HG02885 (cell line): Measurements from ENCODE around the gene MAS1.
"Not testable (repeated sequence)": the region's sequence is repeated elsewhere in the genome, so short reads cannot be mapped to it uniquely, and the experiment has no call there.

ENCODE experiments used
- ATAC-seq: cut with Tn5 transposase; IDR thresholded peaks from one replicate; pipeline ENCODE4 v1.9.1; 2021; ENCODE audit warnings: mild to moderate bottlenecking; ENCODE audit not compliant: unreplicated experiment, poor library complexity

Gene MAS1

DNA sequence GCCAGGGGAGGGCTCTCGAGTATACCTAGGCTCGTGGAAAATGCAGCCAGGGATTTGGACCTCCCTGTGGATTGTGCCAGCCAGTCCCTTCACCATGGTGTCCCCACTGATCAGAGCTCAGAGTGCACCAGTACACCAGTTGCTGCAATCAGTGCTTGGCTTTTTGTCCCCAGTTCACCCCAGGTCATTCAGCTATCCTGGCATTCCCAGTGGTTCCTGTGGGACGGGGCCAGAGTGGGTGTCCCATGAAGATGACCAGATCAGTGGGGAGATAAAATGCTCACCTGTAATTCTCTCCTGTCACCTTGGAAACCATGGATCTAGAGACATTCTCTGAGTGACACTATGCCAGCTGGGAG is 23.8 kb downstream of the MAS1 start:
- ATAC-seq: peak; percentile 6

DNA sequence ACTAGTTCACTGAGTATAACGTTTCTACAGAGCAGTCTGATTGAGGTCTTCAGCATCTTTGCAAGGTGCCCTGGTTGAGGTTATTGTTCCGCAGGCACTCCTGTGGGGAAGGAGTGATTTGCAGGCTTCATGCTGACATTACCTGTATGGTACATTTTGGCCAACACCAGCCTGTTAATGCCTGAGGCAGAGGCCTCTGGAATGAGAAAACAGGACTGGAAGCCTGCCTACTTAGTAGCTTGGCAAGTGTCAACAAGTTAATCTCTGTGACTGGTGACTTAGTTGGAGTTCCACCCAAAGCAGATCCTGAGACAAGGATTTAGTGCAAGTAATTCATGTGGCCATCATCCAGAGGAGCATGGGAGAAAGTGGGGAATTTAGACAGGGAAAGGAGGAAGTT is 24.6 kb downstream of the MAS1 start:
- ATAC-seq: no peak

DNA sequence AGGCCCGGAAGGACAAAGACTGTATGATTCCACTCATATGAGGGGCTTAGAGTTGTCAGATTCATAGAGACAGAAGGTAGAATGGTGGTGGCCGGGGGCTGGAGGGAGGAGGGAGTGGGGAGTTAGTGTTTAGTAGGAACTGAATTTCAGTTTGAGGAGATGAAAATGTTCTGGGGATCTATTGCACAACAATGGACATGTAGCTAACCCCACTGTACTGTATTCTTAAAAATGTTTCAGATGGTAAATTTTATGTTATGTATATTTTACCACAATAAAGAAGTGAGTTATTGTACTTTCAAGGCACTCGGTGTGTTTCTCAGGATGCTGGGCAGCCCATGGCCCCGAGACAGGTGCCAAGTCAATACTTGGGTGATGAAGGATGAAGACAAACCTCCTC is 25.4 kb downstream of the MAS1 start:
- ATAC-seq: no peak

DNA sequence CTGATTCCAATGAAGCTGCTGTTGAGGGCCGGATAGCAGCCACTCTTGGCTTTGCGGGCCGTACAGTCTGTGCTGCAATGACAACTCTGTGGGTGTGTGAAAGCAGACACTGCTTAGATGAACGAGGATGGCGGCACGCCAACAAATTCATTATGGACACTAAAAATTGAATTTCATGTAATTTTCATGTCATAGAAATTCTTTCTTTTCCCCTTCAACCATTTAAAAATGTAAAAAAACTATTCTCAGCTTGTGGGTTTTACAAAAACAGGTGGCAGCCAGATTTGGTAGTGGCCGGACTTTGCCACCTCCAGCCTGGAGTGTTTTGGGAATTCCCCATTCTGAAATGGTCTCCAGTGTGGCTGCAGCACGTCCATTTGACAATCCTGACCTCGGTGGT is 26.0 kb downstream of the MAS1 start:
- no peak for ATAC-seq

DNA sequence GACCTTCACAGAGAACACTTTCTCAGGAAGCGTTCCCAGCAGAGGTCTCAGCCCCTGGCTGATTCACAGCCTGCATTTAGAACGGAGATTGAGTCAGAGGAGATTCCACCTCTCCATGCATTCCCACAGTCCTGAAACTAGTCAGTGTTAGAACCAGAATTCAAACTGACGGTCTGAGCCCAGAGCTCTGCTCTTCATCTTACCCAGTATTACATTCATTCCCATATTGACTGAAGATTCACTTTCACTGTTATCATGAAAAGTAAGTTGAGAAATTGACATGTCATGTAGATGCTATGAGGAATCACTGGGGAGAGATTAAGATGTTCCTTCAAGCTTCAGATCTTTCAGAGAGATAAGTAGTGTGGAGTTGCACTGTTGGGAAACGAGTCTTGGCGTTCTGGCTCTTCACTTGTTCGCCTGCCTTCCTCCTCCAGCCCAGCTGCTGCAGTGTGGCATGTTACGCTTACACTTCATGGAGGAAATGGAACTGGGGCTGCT is 28.3 kb downstream of the MAS1 start:
- no peak for ATAC-seq

DNA sequence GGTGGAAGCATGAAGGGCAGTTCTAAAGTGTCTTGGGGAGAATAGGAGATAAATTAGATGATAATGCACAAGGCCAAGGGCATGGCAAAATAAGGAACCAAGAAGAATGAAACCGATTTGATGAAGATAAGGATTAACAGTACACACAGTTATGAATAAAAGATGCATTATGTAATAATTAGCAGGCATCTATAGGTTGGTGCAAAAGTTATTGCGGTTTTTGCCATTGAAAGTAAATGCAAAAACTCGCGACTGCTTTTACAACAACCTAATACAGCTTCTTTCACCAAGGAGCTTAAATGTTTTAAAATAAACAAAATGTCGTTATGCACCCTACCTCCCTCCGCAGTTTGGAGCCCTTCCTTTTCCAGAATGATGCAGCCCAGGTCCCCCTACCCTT is 29.0 kb downstream of the MAS1 start:
- no peak for ATAC-seq

DNA sequence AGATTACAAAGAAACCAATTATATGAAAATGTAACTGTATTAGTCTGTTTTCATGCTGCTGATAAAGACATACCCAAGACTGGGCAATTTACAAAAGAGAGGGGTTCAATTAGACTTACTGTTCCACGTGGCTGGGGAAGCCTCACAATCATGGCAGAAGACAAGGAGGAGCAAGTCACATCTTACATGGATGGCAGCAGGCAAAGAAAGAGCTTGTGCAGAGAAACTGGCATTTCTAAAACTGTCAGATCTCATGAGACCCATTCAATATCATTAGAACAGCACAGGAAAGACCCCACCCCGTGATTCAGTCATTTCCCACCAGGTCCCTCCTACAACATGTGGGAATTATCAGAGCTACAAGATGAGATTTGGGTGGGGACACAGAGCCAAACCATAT is 33.4 kb downstream of the MAS1 start:
- not testable (repeated sequence) for ATAC-seq

DNA sequence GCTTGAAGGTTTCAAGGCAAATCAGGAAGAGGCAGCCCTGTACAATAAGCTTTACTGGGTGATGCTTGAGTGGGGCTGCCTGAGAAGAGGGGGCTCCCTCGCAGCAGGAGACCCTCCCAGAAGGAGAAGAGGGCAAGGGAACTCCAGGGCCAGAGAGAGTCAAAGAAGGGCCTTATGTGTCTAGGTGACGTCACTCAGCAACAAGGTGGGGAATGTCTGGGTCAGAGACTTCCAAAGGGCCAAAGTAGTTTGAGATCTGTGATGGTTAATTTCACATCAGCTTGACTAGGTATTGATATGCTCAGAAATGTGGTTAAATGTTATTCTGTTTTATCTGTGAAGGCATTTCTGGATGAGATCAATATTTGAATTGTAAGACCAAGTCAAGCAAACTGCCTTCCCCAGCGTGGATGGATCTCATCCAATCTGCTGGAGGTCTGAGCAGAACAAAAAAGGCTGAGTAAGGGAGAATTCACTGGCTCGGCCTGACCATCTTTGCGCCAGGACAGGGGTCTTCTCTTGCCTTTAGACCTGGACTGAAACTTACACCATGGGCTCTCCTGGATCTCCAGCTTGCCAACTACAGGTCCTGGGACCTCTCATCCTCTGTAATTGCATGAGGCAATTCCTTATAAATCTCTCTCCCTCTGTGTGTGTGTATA is 35.9 kb downstream of the MAS1 start:
- ATAC-seq: no peak

DNA sequence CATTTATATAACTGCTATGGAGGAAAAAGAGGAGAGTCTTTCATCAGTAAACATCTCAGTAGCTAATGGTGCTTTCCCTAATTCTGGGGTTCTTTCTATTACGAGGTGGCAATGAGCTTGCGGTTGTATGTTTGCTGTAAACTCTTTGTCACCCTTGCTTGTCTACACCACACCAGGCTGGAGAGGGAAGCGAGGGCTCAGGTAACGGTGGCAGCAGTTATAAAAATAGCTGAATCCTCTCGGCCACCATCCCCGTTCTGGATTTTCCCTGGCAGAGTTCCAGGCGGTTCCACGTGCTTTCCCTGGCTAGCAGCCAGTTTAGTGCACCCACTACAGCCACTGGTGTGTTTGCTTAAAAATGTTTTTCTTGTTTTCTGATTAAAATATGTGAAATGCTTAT is 39.0 kb downstream of the MAS1 start:
- peak; percentile 41 for ATAC-seq

DNA sequence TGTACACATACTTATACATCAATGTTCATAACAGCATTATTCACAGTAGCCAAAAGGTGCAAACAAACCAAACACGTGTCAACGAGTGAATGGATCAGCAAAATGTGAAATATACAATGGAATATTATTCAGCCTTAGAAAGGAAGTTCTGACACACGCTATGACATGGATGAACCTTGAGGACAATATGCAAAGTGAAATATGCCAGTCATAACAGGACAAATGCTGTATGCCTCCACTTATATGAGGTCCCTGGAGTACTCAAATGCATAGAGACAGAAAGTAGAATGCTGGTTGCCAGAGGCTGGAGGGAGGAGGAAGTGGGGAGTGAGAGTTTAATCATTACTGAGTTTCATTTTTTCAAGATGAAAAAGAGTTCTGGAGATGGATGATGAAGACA is 40.3 kb downstream of the MAS1 start:
- ATAC-seq: peak; percentile 93

DNA sequence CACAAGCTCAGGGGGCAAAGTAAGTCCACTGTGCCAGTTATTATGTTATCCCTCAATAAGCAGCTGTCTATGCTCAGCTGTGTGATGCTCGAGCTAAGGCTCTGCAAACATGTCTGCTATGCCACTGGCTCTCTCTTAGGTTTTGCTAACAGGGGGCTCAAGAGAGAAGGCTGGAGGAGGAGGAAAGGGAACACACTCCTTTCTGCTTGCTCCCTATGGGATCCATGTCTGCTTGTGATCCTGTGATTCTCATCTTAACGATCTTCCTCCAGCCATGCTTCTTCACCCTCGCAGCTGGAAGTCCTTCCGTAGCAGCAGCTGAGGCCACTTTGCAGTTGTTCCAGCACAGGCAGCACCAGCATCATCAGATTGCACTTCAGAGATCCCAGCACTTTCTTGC is 41.1 kb downstream of the MAS1 start:
- ATAC-seq: peak; percentile 5

DNA sequence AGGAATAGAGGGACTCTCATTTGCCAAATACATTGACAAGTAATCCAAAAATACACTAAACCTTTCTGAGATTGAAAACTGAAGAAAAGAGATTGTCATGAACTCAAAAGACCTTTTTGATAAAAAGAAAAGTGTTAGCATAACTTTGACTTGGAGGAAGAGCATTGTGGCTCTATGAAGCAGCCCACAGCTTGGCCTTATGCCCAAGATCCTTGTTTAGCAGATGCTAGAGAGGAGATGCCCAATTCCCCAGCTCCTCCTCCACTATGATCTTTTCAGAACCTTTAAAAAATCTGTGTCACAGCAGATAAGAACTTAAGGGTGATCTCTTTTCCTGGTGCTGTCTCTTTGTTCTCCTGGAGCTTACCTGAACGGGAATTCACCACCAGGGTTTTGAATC is 42.3 kb downstream of the MAS1 start:
- ATAC-seq: no peak

DNA sequence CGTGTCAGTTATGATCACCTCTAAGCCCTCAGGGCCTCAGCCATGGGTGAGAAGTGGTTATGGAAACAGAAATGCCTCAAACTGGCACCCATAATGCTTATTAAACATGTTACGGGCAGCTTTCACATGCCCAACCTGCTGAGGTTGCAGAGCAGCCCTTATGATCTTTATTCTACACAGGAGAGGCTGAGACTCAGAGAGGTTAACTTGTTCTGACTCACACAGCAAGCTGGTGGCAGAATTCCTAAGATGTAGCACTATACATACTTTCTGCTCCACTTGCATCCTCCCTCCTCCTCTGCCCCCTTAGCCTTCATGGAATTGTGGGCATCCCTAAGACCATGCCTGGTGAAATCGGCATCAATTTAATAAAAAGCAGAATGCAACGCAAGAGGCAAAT is 43.4 kb downstream of the MAS1 start:
- ATAC-seq: no peak

DNA sequence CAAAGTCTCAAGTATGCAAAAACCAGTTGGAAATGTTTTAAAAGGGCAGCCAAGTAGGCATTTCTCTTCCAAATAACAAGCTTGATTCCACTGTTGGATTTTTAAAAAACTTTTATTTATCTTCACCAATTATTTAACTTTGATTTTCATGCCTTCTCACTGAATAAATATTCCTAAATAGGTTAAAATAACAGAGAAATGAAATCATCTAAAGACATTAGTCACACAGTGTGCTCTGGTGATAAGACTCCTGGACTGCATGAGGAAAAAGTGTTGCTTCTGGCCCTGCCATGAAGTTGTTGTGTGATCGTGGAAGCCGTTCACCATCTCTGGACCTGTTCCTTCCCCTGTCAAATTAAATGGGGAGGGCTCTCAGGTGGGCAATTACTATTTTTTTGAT is 44.3 kb downstream of the MAS1 start:
- no peak for ATAC-seq

DNA sequence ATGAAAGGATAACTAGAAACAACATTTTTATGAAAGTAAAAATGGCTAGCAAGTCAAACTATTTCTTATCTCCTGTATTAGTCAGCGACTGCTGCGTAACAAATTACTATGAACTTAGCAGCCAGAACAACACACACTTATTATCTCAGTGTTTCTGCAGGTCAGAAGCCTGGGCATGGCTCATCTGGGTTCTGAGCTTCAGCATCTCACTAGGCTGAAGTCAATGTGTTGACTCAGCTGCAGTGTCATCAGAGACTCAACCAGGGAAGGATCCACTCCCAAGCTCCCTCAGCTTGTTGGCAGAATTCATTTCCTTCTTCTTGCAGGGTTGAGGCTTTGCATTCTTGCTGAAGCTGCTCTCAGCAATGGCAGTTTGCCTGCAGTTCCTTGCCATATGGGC is 44.8 kb downstream of the MAS1 start:
- ATAC-seq: no peak

DNA sequence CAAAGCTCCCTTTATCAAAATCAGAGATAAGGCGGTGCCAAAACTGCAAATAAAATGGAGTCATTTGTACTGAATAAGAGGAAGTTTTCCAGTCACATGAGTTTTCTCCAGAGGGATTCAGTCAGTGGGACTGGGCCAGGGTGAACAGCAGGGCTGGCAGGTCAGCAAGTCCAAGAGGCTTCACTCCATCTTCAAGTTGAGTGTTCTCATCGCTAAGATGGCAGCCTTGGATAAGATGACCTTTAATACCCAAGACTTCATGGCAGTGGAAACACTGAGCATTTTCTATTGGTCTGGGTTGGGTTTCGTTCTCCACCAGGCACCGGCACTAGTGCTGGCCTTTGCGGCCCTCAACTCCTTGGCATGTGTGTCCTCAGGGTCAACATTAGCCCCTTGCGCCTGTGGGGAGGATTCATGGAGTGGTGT is 48.8 kb downstream of the MAS1 start:
- no peak for ATAC-seq
